ENCODE results near the gene PLS1.

The PLS1 gene

GRCh38 chr3:142642956-142643355, 46.8 kb downstream of the PLS1 start:
- DNase-seq, result no peak

GRCh38 chr3:142644502-142644901, 48.3 kb downstream of the PLS1 start:
- no peak for DNase-seq

- no peak for DNase-seq
Measured at GRCh38 chr3:142645236-142645793, 49.1 kb downstream of the PLS1 start.

GRCh38 chr3:142646020-142646785, 50.0 kb downstream of the PLS1 start:
- DNase-seq, result no peak

GRCh38 chr3:142647856-142648255, 51.7 kb downstream of the PLS1 start:
- DNase-seq, result no peak

- no peak for DNase-seq
Measured at GRCh38 chr3:142648950-142649349, 52.8 kb downstream of the PLS1 start.

- peak; percentile 57 for DNase-seq
Measured at GRCh38 chr3:142650001-142650693, 54.0 kb downstream of the PLS1 start.

GRCh38 chr3:142651711-142652110, 55.5 kb downstream of the PLS1 start:
- DNase-seq, result no peak

- DNase-seq, result no peak
Measured at GRCh38 chr3:142652826-142653292, 56.7 kb downstream of the PLS1 start.

GRCh38 chr3:142656575-142656974, 60.4 kb downstream of the PLS1 start:
- no peak for DNase-seq

GRCh38 chr3:142657033-142657432, 60.8 kb downstream of the PLS1 start:
- DNase-seq, result no peak

GRCh38 chr3:142660383-142660782, 64.2 kb downstream of the PLS1 start:
- DNase-seq, result no peak

- DNase-seq, result no peak
Measured at GRCh38 chr3:142660893-142661292, 64.7 kb downstream of the PLS1 start.

- no peak for DNase-seq
Measured at GRCh38 chr3:142663865-142664264, 67.7 kb downstream of the PLS1 start.

GRCh38 chr3:142664311-142664710, 68.1 kb downstream of the PLS1 start:
- no peak for DNase-seq

GRCh38 chr3:142664819-142665218, 68.6 kb downstream of the PLS1 start:
- DNase-seq, result no peak

GRCh38 chr3:142670120-142670519, 73.9 kb downstream of the PLS1 start:
- DNase-seq, result no peak

GRCh38 chr3:142676151-142676550, 80.0 kb downstream of the PLS1 start:
- no peak for DNase-seq

GRCh38 chr3:142680710-142681109, 84.5 kb downstream of the PLS1 start:
- DNase-seq, result no peak

GRCh38 chr3:142690613-142691012, 94.4 kb downstream of the PLS1 start:
- no peak for DNase-seq

GRCh38 chr3:142691527-142691926, 95.3 kb downstream of the PLS1 start:
- no peak for DNase-seq

- no peak for DNase-seq
Measured at GRCh38 chr3:142693136-142693853, 97.1 kb downstream of the PLS1 start.

GRCh38 chr3:142694225-142694624, 98.0 kb downstream of the PLS1 start:
- DNase-seq, result no peak
